Body of pancreas (tissue), 4 donors: Measurements from ENCODE around the gene GLT8D2.

ENCODE experiments used
- CTCF ChIP-seq, 7 experiments: fragments of 450-650 bp in 4 of 7; fragments of 200-600 bp in 3 of 7; sonication (generic) in 3 of 7; IDR thresholded peaks; one replicate each; pipeline ENCODE4 v1.5.1; 2016 to 2019; ENCODE audit warnings: antibody characterized with exemption in 7 of 7
- POLR2A ChIP-seq, 3 donors: fragments of 450-650 bp; IDR thresholded peaks; one replicate each; pipeline ENCODE4 v1.6.1; 2016; ENCODE audit warnings: antibody characterized with exemption in 3 of 3, mild to moderate bottlenecking in 2 of 3

- TF ChIP-seq CTCF (IDR thresholded peaks at IDR 0.05) (no peak), POLR2A (IDR thresholded peaks at IDR 0.05) (no peak)
Measured at GRCh38 chr12:104095289-104095688, 45.3 kb upstream of the GLT8D2 start.
